Measurements from ENCODE around the gene PLCB4.

- TF ChIP-seq CTCF (IDR thresholded peaks at IDR 0.05 in 4 of 5, conservative IDR thresholded peaks at IDR 0.05 in 1 of 5) (no peak), POLR2A (IDR thresholded peaks at IDR 0.05) (no peak)
These were observed 23.8 kb downstream of the PLCB4 start for GRCh38 chr20:9092655-9093054.

All from gastrocnemius medialis (tissue), 4 donors.